HEK293 (cell line): Measurements from ENCODE around the gene IRX2.

Source experiments
- CTCF ChIA-PET: fragments of 350-600 bp; formaldehyde crosslinking; extraction: SDS; loops from one replicate; lab custom pipeline; 2021; ENCODE audit warnings: antibody characterized with exemption; lab: Yijun Ruan, JAX
- POLR2A ChIA-PET: fragments of 300-600 bp; formaldehyde crosslinking; extraction: SDS; loops from one replicate; lab custom pipeline; 2020; ENCODE audit warnings: antibody characterized with exemption, inconsistent platforms; lab: Yijun Ruan, JAX
- H3K27ac ChIP-seq: fragments of 200-500 bp; sonication (Bioruptor generic); 2 replicates; pipeline ENCODE4 v1.5.1; 2014; ENCODE audit warnings: low read depth, low read length, control low read depth, inconsistent platforms; ENCODE audit errors: extremely low read depth
- H3K36me3 ChIP-seq, 2 experiments: fragments of 200-500 bp in 1 of 2; sonication (Bioruptor generic) in 1 of 2; 1 replicate in 1 of 2; 2 replicates in 1 of 2; pipeline ENCODE4 v1.5.1; 2014 to 2017; ENCODE audit warnings: inconsistent platforms in 2 of 2, low read length in 2 of 2; ENCODE audit not compliant: control insufficient read depth in 2 of 2, insufficient read depth in 1 of 2
- H3K4me1 ChIP-seq: fragments of 200-500 bp; sonication (Bioruptor generic); 2 replicates; pipeline ENCODE4 v1.5.1; 2014; ENCODE audit warnings: mild to moderate bottlenecking, low read length, inconsistent platforms; ENCODE audit not compliant: control insufficient read depth, insufficient read depth
- H3K4me3 ChIP-seq: 2 replicates; pipeline ENCODE4 v1.5.1; 2011; ENCODE audit warnings: low read depth, mild to moderate bottlenecking, control low read depth, low read length, moderate library complexity
- H3K9me3 ChIP-seq: fragments of 200-500 bp; sonication (Bioruptor generic); 2 replicates; pipeline ENCODE4 v1.5.1; 2014; ENCODE audit warnings: low read depth, low read length, inconsistent platforms; ENCODE audit not compliant: control insufficient read depth, insufficient read depth
- CTCF ChIP-seq: fragments of 450-650 bp; formaldehyde crosslinking; IDR thresholded peaks from 2 replicates; pipeline ENCODE4 v1.5.1; 2016; ENCODE audit warnings: missing biosample characterization, missing genetic modification characterization
- EGR2 ChIP-seq: fragments of 450-650 bp; formaldehyde crosslinking; IDR thresholded peaks from 2 replicates; pipeline ENCODE4 v1.5.1; 2016; ENCODE audit warnings: low read depth, missing biosample characterization, missing genetic modification characterization
- GFI1B ChIP-seq: fragments of 450-650 bp; formaldehyde crosslinking; IDR thresholded peaks from 2 replicates; pipeline ENCODE4 v1.5.1; 2016; ENCODE audit warnings: missing biosample characterization, missing genetic modification characterization
- GLI4 ChIP-seq: fragments of 450-650 bp; formaldehyde crosslinking; IDR thresholded peaks from 2 replicates; pipeline ENCODE4 v1.5.1; 2016; ENCODE audit warnings: missing biosample characterization, missing genetic modification characterization
- MYNN ChIP-seq: fragments of 450-650 bp; formaldehyde crosslinking; IDR thresholded peaks from 2 replicates; pipeline ENCODE4 v1.5.1; 2016; ENCODE audit warnings: missing biosample characterization, missing genetic modification characterization, borderline replicate concordance
- ZBTB20 ChIP-seq: fragments of 450-650 bp; formaldehyde crosslinking; IDR thresholded peaks from 2 replicates; pipeline ENCODE4 v1.5.1; 2016; ENCODE audit warnings: missing biosample characterization, missing genetic modification characterization
- ZNF140 ChIP-seq: fragments of 450-650 bp; formaldehyde crosslinking; IDR thresholded peaks from 2 replicates; pipeline ENCODE4 v1.5.1; 2016; ENCODE audit warnings: missing biosample characterization, missing genetic modification characterization
- ZNF157 ChIP-seq: fragments of 450-650 bp; formaldehyde crosslinking; IDR thresholded peaks from 2 replicates; pipeline ENCODE4 v1.5.1; 2016; ENCODE audit warnings: missing biosample characterization, missing genetic modification characterization
- ZNF175 ChIP-seq: fragments of 450-650 bp; formaldehyde crosslinking; IDR thresholded peaks from 2 replicates; pipeline ENCODE4 v1.5.1; 2016; ENCODE audit warnings: missing biosample characterization, missing genetic modification characterization
- ZNF2 ChIP-seq: fragments of 450-650 bp; formaldehyde crosslinking; IDR thresholded peaks from 2 replicates; pipeline ENCODE4 v1.5.1; 2016; ENCODE audit warnings: missing biosample characterization, missing genetic modification characterization
- ZNF221 ChIP-seq: fragments of 450-650 bp; formaldehyde crosslinking; IDR thresholded peaks from 2 replicates; pipeline ENCODE4 v1.5.1; 2017; ENCODE audit warnings: missing biosample characterization, missing genetic modification characterization, borderline replicate concordance
- ZNF274 ChIP-seq, 2 experiments: fragments of 200-500 bp in 1 of 2; fragments of 450-650 bp in 1 of 2; sonication (Bioruptor generic) in 1 of 2; formaldehyde crosslinking in 1 of 2; IDR thresholded peaks; 2 replicates each; pipeline versions ENCODE4 v1.5.1 to v1.6.1; 2014 to 2016; ENCODE audit warnings: borderline replicate concordance in 1 of 2, inconsistent platforms in 1 of 2, low read length in 1 of 2, missing biosample characterization in 1 of 2, missing genetic modification characterization in 1 of 2
- ZNF280D ChIP-seq: fragments of 450-650 bp; formaldehyde crosslinking; IDR thresholded peaks from 2 replicates; pipeline ENCODE4 v1.5.1; 2016; ENCODE audit warnings: missing biosample characterization, missing genetic modification characterization
- ZNF324 ChIP-seq: fragments of 450-650 bp; formaldehyde crosslinking; IDR thresholded peaks from 2 replicates; pipeline ENCODE4 v1.5.1; 2016; ENCODE audit warnings: missing biosample characterization, missing genetic modification characterization
- ZNF692 ChIP-seq: fragments of 450-650 bp; formaldehyde crosslinking; IDR thresholded peaks from 2 replicates; pipeline ENCODE4 v1.5.1; 2016; ENCODE audit warnings: missing biosample characterization, missing genetic modification characterization
- ZNF791 ChIP-seq: fragments of 450-650 bp; formaldehyde crosslinking; IDR thresholded peaks from 2 replicates; pipeline ENCODE4 v1.5.1; 2016; ENCODE audit warnings: missing biosample characterization, missing genetic modification characterization
- TF ChIP-seq, protein P1 (sequence below): fragments of 450-650 bp; formaldehyde crosslinking; IDR thresholded peaks from 2 replicates; pipeline ENCODE4 v1.5.1; 2016; ENCODE audit warnings: missing biosample characterization, missing genetic modification characterization
- TF ChIP-seq, protein P2 (sequence below): fragments of 450-650 bp; formaldehyde crosslinking; IDR thresholded peaks from 2 replicates; pipeline ENCODE4 v1.5.1; 2016; ENCODE audit warnings: missing biosample characterization, missing genetic modification characterization
- TF ChIP-seq, protein P3 (sequence below): fragments of 450-650 bp; formaldehyde crosslinking; IDR thresholded peaks from 2 replicates; pipeline ENCODE4 v1.5.1; 2016; ENCODE audit warnings: missing biosample characterization, missing genetic modification characterization

IRX2 gene

GRCh38 chr5:2764581-2764980, 13.1 kb upstream of the IRX2 start:
- ChIA-PET POLR2A (no interaction called here), CTCF (no interaction called here)
- no peaks in the 10 kb centered on the region for H3K9me3 ChIP-seq
- H3K4me1 ChIP-seq = no peaks in the 10 kb centered on the region
- H3K36me3 ChIP-seq = no peaks in the 10 kb centered on the region
- H3K27ac ChIP-seq = no peak overlapping the region
- no peak overlapping the region for H3K4me3 ChIP-seq
- no peak for TF ChIP-seq ZNF140
- TF ChIP-seq, protein P1, sequence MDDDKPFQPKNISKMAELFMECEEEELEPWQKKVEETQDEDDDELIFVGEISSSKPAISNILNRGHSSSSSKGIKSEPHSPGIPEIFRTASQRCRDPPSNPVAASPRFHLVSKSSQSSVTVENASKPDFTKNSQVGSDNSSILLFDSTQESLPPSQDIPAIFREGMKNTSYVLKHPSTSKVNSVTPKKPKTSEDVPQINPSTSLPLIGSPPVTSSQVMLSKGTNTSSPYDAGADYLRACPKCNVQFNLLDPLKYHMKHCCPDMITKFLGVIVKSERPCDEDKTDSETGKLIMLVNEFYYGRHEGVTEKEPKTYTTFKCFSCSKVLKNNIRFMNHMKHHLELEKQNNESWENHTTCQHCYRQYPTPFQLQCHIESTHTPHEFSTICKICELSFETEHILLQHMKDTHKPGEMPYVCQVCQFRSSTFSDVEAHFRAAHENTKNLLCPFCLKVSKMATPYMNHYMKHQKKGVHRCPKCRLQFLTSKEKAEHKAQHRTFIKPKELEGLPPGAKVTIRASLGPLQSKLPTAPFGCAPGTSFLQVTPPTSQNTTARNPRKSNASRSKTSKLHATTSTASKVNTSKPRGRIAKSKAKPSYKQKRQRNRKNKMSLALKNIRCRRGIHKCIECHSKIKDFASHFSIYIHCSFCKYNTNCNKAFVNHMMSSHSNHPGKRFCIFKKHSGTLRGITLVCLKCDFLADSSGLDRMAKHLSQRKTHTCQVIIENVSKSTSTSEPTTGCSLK (tag by site-specific recombination) = no peak
- no peak for TF ChIP-seq ZBTB20 (tag by site-specific recombination)
- no peak for TF ChIP-seq ZNF2 (tag by site-specific recombination)
- TF ChIP-seq ZNF274 (IDR thresholded peaks at IDR 0.05; ENCODE audit: low read length) = no peak
- TF ChIP-seq ZNF274 (tag by site-specific recombination; IDR thresholded peaks at IDR 0.05; ENCODE audit: borderline replicate concordance) = no peak
- TF ChIP-seq, protein P2, sequence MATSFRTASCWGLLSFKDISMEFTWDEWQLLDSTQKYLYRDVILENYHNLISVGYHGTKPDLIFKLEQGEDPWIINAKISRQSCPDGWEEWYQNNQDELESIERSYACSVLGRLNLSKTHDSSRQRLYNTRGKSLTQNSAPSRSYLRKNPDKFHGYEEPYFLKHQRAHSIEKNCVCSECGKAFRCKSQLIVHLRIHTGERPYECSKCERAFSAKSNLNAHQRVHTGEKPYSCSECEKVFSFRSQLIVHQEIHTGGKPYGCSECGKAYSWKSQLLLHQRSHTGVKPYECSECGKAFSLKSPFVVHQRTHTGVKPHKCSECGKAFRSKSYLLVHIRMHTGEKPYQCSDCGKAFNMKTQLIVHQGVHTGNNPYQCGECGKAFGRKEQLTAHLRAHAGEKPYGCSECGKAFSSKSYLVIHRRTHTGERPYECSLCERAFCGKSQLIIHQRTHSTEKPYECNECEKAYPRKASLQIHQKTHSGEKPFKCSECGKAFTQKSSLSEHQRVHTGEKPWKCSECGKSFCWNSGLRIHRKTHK (tag by site-specific recombination) = no peak
- TF ChIP-seq ZNF324 = no peak
- TF ChIP-seq, protein P3, sequence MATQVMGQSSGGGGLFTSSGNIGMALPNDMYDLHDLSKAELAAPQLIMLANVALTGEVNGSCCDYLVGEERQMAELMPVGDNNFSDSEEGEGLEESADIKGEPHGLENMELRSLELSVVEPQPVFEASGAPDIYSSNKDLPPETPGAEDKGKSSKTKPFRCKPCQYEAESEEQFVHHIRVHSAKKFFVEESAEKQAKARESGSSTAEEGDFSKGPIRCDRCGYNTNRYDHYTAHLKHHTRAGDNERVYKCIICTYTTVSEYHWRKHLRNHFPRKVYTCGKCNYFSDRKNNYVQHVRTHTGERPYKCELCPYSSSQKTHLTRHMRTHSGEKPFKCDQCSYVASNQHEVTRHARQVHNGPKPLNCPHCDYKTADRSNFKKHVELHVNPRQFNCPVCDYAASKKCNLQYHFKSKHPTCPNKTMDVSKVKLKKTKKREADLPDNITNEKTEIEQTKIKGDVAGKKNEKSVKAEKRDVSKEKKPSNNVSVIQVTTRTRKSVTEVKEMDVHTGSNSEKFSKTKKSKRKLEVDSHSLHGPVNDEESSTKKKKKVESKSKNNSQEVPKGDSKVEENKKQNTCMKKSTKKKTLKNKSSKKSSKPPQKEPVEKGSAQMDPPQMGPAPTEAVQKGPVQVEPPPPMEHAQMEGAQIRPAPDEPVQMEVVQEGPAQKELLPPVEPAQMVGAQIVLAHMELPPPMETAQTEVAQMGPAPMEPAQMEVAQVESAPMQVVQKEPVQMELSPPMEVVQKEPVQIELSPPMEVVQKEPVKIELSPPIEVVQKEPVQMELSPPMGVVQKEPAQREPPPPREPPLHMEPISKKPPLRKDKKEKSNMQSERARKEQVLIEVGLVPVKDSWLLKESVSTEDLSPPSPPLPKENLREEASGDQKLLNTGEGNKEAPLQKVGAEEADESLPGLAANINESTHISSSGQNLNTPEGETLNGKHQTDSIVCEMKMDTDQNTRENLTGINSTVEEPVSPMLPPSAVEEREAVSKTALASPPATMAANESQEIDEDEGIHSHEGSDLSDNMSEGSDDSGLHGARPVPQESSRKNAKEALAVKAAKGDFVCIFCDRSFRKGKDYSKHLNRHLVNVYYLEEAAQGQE = no peak
- no peak for TF ChIP-seq CTCF (tag by site-specific recombination)
- TF ChIP-seq MYNN (tag by site-specific recombination) = no peak
- TF ChIP-seq ZNF221 (tag by site-specific recombination) = no peak
- TF ChIP-seq GFI1B (tag by site-specific recombination) = no peak
- TF ChIP-seq ZNF280D (tag by site-specific recombination) = no peak
- TF ChIP-seq ZNF692 = no peak
- TF ChIP-seq GLI4 = no peak
- no peak for TF ChIP-seq EGR2
- no peak for TF ChIP-seq ZNF791
- TF ChIP-seq ZNF157 = no peak
- no peak for TF ChIP-seq ZNF175 (tag by site-specific recombination)
